GM12865 (cell line): Measurements from ENCODE around the gene CR1L.

Experiments
- DNase-seq: peaks from one replicate; pipeline ENCODE4 v3.0.0; 2010; ENCODE audit warnings: low read depth
- H3K4me3 ChIP-seq: 2 replicates; pipeline ENCODE4 v1.5.1; 2011; ENCODE audit warnings: mild to moderate bottlenecking, low read depth, low read length, control low read depth
- CTCF ChIP-seq: IDR thresholded peaks from 2 replicates; pipeline ENCODE4 v1.5.1; 2011; ENCODE audit warnings: low read length, control low read depth, low read depth, inconsistent platforms; ENCODE audit not compliant: insufficient read depth; ENCODE audit errors: missing control alignments

The CR1L gene

GRCh38 chr1:207644852-207645634 lies at the start of gene CR1L:
TSS of gene CR1L (plus strand) at chr1:207645133. CDS start at chr1:207645234, 101 bp downstream.
- no peak for TF ChIP-seq CTCF
- peak; percentile 53 for DNase-seq
- H3K4me3 ChIP-seq, result no peak within 1 kb of the TSS; the same call in none of the 2 replicates

GRCh38 chr1:207603777-207604176 lies 41.2 kb upstream of the CR1L start:
- DNase-seq, result no peak
- TF ChIP-seq CTCF, result no peak
- no peak overlapping the region for H3K4me3 ChIP-seq

GRCh38 chr1:207605444-207606361 lies 39.2 kb upstream of the CR1L start:
- TF ChIP-seq CTCF, result no peak
- H3K4me3 ChIP-seq, result no peak overlapping the region
- no peak for DNase-seq

- no peak for DNase-seq
- no peak overlapping the region for H3K4me3 ChIP-seq
- TF ChIP-seq CTCF, result no peak
These were observed 38.6 kb upstream of the CR1L start for GRCh38 chr1:207606362-207606755.

GRCh38 chr1:207612762-207613161 lies 32.2 kb upstream of the CR1L start:
- H3K4me3 ChIP-seq, result no peak overlapping the region
- no peak for DNase-seq
- no peak for TF ChIP-seq CTCF

- TF ChIP-seq CTCF, result peak; percentile 76
- peak; percentile 52 for DNase-seq
- H3K4me3 ChIP-seq, result no peak overlapping the region
These were observed 24.9 kb upstream of the CR1L start for GRCh38 chr1:207619871-207620542.
